Ureter (tissue), 1 donor: ENCODE measurements around the gene DNMBP. TPM values are rescaled to one million over a fixed set of nuclear protein-coding genes. Genes with fewer than 3 reads are reported as not detected.
A peak's percentile ranks its signal among the peaks of the same experiment; 100 is the strongest.
"Not testable (repeated sequence)": the region's sequence is repeated elsewhere in the genome, so short reads cannot be mapped to it uniquely, and the experiment has no call there.

Experiments used
- DNase-seq: peaks from one replicate; pipeline ENCODE4 v3.0.0-alpha.2; 2020; ENCODE audit warnings: low spot score
- total RNA-seq: library from RNA; stranded (reverse); gene quantifications from one replicate; pipeline ENCODE4 v1.2.4, GENCODE V29; 2023
- donor health status: DM: yes; HTN: yes; CAD: no.

Gene DNMBP
- total RNA-seq, 1 donor from 2014 or later = 54.6 TPM

GRCh38 chr10:100014071-100014762, 4.5 kb upstream of the DNMBP start:
- DNase-seq = no peak

GRCh38 chr10:100013621-100014020, 3.9 kb upstream of the DNMBP start:
- no peak for DNase-seq

- DNase-seq = not testable (repeated sequence)
Observed at GRCh38 chr10:100011906-100012305, 2.2 kb upstream of the DNMBP start.

GRCh38 chr10:100009283-100009792, 409 bp downstream of the DNMBP start:
- peak; percentile 49 for DNase-seq

- DNase-seq = no peak
Observed at GRCh38 chr10:100008708-100009282, 952 bp downstream of the DNMBP start.

GRCh38 chr10:100008142-100008522, 1.6 kb downstream of the DNMBP start:
- DNase-seq = no peak

GRCh38 chr10:100007231-100008141, 2.3 kb downstream of the DNMBP start:
- no peak for DNase-seq

GRCh38 chr10:100006243-100006886, 3.4 kb downstream of the DNMBP start:
- DNase-seq = no peak

GRCh38 chr10:100004805-100005510, 4.8 kb downstream of the DNMBP start:
- no peak for DNase-seq

- no peak for DNase-seq
Observed at GRCh38 chr10:100000109-100000644, 9.6 kb downstream of the DNMBP start.

- no peak for DNase-seq
Observed at GRCh38 chr10:99999319-100000108, 10.2 kb downstream of the DNMBP start.

- DNase-seq = no peak
Observed at GRCh38 chr10:99998889-99999288, 10.9 kb downstream of the DNMBP start.

GRCh38 chr10:99996671-99997648, 12.8 kb downstream of the DNMBP start:
- DNase-seq = no peak

GRCh38 chr10:99995713-99996112, 14.0 kb downstream of the DNMBP start:
- no peak for DNase-seq

- no peak for DNase-seq
Observed at GRCh38 chr10:99995269-99995668, 14.5 kb downstream of the DNMBP start.

- no peak for DNase-seq
Observed at GRCh38 chr10:99994801-99995200, 14.9 kb downstream of the DNMBP start.

GRCh38 chr10:99993701-99994689, 15.8 kb downstream of the DNMBP start:
- no peak for DNase-seq

- not testable (repeated sequence) for DNase-seq
Observed at GRCh38 chr10:99985637-99986036, 24.1 kb downstream of the DNMBP start.
